HFFc6 (cell line): Measurements from ENCODE around the gene CYP27A1. TPM values are rescaled to one million over a fixed set of nuclear protein-coding genes. Genes with fewer than 3 reads are reported as not detected.

ENCODE experiments used
- DNase-seq: peaks from one replicate; pipeline ENCODE4 v3.0.0-alpha.2; 2018
- H3K27ac Mint-ChIP-seq: 2 replicates; pipeline ENCODE4 v1.8.0; 2020; ENCODE audit warnings: mild to moderate bottlenecking, mixed read lengths
- H3K27me3 Mint-ChIP-seq: 2 replicates; pipeline ENCODE4 v1.8.0; 2021; ENCODE audit warnings: mild to moderate bottlenecking, moderate library complexity, mixed read lengths; ENCODE audit not compliant: insufficient read depth
- H3K36me3 Mint-ChIP-seq: 2 replicates; pipeline ENCODE4 v1.8.0; 2021; ENCODE audit warnings: low read depth, mixed read lengths
- H3K4me1 Mint-ChIP-seq: 2 replicates; pipeline ENCODE4 v1.8.0; 2020; ENCODE audit warnings: low read depth, mixed read lengths
- H3K4me3 Mint-ChIP-seq: 2 replicates; pipeline ENCODE4 v1.8.0; 2020; ENCODE audit warnings: mild to moderate bottlenecking, moderate library complexity, mixed read lengths
- H3K9me3 Mint-ChIP-seq: 2 replicates; pipeline ENCODE4 v1.8.0; 2020; ENCODE audit warnings: mild to moderate bottlenecking, mixed read lengths
- CTCF ChIP-seq: fragments of 200-600 bp; sonication (generic); IDR thresholded peaks from 2 replicates; pipeline ENCODE4 v1.5.0; 2021; ENCODE audit warnings: antibody characterized with exemption, mild to moderate bottlenecking
- total RNA-seq, 6 experiments: library from RNA; stranded (reverse); fragmentation: NEBNext Ultra II Directional; extraction: Animal tissue kit (Norgen Biotek cat#: 25700); gene quantifications; 2 replicates in 1 of 6; 3 replicates in 5 of 6; pipeline ENCODE4 v1.2.3, GENCODE V29; 2021

The CYP27A1 gene
- total RNA-seq, 6 experiments from 2014 or later, result 0.18 to 0.26 (median 0.21) TPM; not detected in 2

GRCh38 chr2:218856896-218857243 is 74.9 kb downstream of the CYP27A1 start:
- peaks cover 70% of the 10 kb centered on the region for H3K27me3 Mint-ChIP-seq

GRCh38 chr2:218857371-218858137 is 75.6 kb downstream of the CYP27A1 start:
- peaks cover 16% of the 10 kb centered on the region for H3K4me1 Mint-ChIP-seq
- H3K27ac Mint-ChIP-seq, result no peak overlapping the region
- TF ChIP-seq CTCF, result no peak
- no peaks in the 10 kb centered on the region for H3K9me3 Mint-ChIP-seq
- DNase-seq, result no peak
- H3K27me3 Mint-ChIP-seq, result peaks cover 71% of the 10 kb centered on the region
- no peak overlapping the region for H3K4me3 Mint-ChIP-seq
- no peaks in the 10 kb centered on the region for H3K36me3 Mint-ChIP-seq

More at GRCh38 chr2:218856896-218857243, 74.9 kb downstream of the CYP27A1 start:
- H3K36me3 Mint-ChIP-seq, result no peaks in the 10 kb centered on the region
- no peak overlapping the region for H3K4me3 Mint-ChIP-seq
- H3K27ac Mint-ChIP-seq, result no peak overlapping the region
- no peak for DNase-seq
- no peaks in the 10 kb centered on the region for H3K9me3 Mint-ChIP-seq
- peaks cover 16% of the 10 kb centered on the region for H3K4me1 Mint-ChIP-seq
- TF ChIP-seq CTCF, result no peak

GRCh38 chr2:218858138-218858445 is 76.1 kb downstream of the CYP27A1 start:
- no peak overlapping the region for H3K4me3 Mint-ChIP-seq
- peaks cover 14% of the 10 kb centered on the region for H3K4me1 Mint-ChIP-seq
- no peaks in the 10 kb centered on the region for H3K9me3 Mint-ChIP-seq
- H3K36me3 Mint-ChIP-seq, result no peaks in the 10 kb centered on the region
- no peak overlapping the region for H3K27ac Mint-ChIP-seq
- no peak for DNase-seq
- no peak for TF ChIP-seq CTCF
- peaks cover 73% of the 10 kb centered on the region for H3K27me3 Mint-ChIP-seq

GRCh38 chr2:218858671-218859555 is 77.0 kb downstream of the CYP27A1 start:
- no peak for DNase-seq
- H3K27me3 Mint-ChIP-seq, result peaks cover 77% of the 10 kb centered on the region
- H3K4me1 Mint-ChIP-seq, result peaks cover 5% of the 10 kb centered on the region
- no peak overlapping the region; the same call in 1 of the 2 replicates for H3K4me3 Mint-ChIP-seq
- no peak for TF ChIP-seq CTCF
- H3K27ac Mint-ChIP-seq, result no peak overlapping the region
- no peaks in the 10 kb centered on the region for H3K9me3 Mint-ChIP-seq
- H3K36me3 Mint-ChIP-seq, result no peaks in the 10 kb centered on the region

GRCh38 chr2:218859556-218859987 is 77.6 kb downstream of the CYP27A1 start, which contains the start of gene WNT6:
WNT6 (plus strand) TSS chr2:218859805; CDS start chr2:218860038, 233 bp downstream.
- no peak for DNase-seq
- Mint-ChIP-seq H3K4me3 (no peak within 1 kb of the TSS; the same call in 1 of the 2 replicates), H3K27ac (no peak within 1 kb of the TSS), H3K27me3 (peaks cover 71% of the 10 kb centered on the region), H3K36me3 (no peaks in the 10 kb centered on the region), H3K9me3 (no peaks in the 10 kb centered on the region), H3K4me1 (no peaks in the 10 kb centered on the region; the same call in 1 of the 2 replicates)
- TF ChIP-seq CTCF, result no peak
